Spleen (tissue), 7 donors: Measurements from ENCODE around the gene SIRPB1.

Experiments
- POLR2A ChIP-seq, 3 donors: fragments of 450-650 bp; IDR thresholded peaks; one replicate each; pipeline ENCODE4 v1.5.1; 2017; ENCODE audit warnings: antibody characterized with exemption in 3 of 3, mild to moderate bottlenecking in 1 of 3
- POLR2AphosphoS5 ChIP-seq, 3 donors: sonication (generic); formaldehyde crosslinking; IDR thresholded peaks; one replicate each; pipeline ENCODE4 v1.5.1; 2017; ENCODE audit warnings: antibody characterized with exemption in 3 of 3
- TF ChIP-seq, protein P1 (sequence below), 11 experiments: fragments of 200-600 bp in 7 of 11; fragments of 450-650 bp in 4 of 11; sonication (generic) in 4 of 11; IDR thresholded peaks in 8 of 11; conservative IDR thresholded peaks in 3 of 11; 1 replicate in 7 of 11; 2 replicates in 4 of 11; pipeline versions ENCODE4 v1.4.0 to v1.8.0; 2016 to 2021; ENCODE audit warnings: antibody characterized with exemption in 11 of 11, inconsistent platforms in 4 of 11, mild to moderate bottlenecking in 1 of 11
- donor health status: DM: no; HTN: no; CAD: no; lungs with moderate emphysema.
- donor health status: DM: no; HTN: no; CAD: no.
- donor health status: DM: no; HTN: no; CAD: no.

DNA sequence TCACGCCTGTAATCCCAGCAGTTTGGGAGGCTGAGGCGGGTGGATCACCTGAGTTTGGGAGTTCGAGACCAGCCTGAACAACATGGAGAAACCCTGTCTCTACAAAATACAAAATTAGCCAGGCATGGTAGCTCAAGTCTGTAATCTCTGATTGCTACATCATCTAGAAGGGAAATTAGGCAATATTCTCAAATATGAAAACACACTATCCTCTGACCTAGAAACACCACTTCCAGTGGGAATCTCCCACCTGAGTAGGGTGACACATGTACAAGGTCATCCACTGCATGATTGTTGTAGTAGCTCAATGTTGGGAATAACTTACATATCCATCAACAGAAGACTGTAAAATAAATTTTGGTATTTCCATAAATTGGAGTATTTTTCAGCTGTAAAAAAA lies 43.2 kb downstream of the SIRPB1 start:
- TF ChIP-seq, protein P1, sequence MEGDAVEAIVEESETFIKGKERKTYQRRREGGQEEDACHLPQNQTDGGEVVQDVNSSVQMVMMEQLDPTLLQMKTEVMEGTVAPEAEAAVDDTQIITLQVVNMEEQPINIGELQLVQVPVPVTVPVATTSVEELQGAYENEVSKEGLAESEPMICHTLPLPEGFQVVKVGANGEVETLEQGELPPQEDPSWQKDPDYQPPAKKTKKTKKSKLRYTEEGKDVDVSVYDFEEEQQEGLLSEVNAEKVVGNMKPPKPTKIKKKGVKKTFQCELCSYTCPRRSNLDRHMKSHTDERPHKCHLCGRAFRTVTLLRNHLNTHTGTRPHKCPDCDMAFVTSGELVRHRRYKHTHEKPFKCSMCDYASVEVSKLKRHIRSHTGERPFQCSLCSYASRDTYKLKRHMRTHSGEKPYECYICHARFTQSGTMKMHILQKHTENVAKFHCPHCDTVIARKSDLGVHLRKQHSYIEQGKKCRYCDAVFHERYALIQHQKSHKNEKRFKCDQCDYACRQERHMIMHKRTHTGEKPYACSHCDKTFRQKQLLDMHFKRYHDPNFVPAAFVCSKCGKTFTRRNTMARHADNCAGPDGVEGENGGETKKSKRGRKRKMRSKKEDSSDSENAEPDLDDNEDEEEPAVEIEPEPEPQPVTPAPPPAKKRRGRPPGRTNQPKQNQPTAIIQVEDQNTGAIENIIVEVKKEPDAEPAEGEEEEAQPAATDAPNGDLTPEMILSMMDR (IDR thresholded peaks at IDR 0.05 in 8 of 11, conservative IDR thresholded peaks at IDR 0.05 in 3 of 11): no peak
- no peak for TF ChIP-seq POLR2A (IDR thresholded peaks at IDR 0.05)
- no peak for TF ChIP-seq POLR2AphosphoS5 (IDR thresholded peaks at IDR 0.05)
